ENCODE data around the gene IL11. TPM values are rescaled to one million over a fixed set of nuclear protein-coding genes. Genes with fewer than 3 reads are reported as not detected.
"Not testable (repeated sequence)": the region's sequence is repeated elsewhere in the genome, so short reads cannot be mapped to it uniquely, and the experiment has no call there.

Gene IL11
- polyA plus RNA-seq = under 1 TPM; 0.47 to 0.51 TPM

GRCh38 chr19:55370305-55370988, at the start of gene IL11:
TSS of gene IL11 (minus strand) at chr19:55370463. CDS start at chr19:55370310, 153 bp downstream.
- no peaks in the 10 kb centered on the region for H3K36me3 ChIP-seq (ENCODE audit: control insufficient read depth in 2 of 2, insufficient read depth in 2 of 2, low read length in 1 of 2)
- H3K4me3 ChIP-seq (ENCODE audit: low read depth in 1 of 2, low read length in 2 of 2) = peak within 1 kb of the TSS in 1 of 2 donors; percentile 0
- no peak within 1 kb of the TSS for H3K27ac ChIP-seq (ENCODE audit: low read depth in 2 of 2, low read length in 1 of 2)
- 9 to 16% methylated on average over 23 to 32 of the region's 32 CpGs for WGBS, 2 donors
- H3K4me1 ChIP-seq (ENCODE audit: control insufficient read depth in 2 of 2, insufficient read depth in 2 of 2, low read length in 1 of 2) = peaks cover 0 to 6% of the 10 kb centered on the region in 2 donors
- H3K27me3 ChIP-seq (ENCODE audit: control insufficient read depth in 1 of 2, insufficient read depth in 2 of 2, low read length in 2 of 2) = peaks cover 0 to 36% of the 10 kb centered on the region in 2 donors
- H3K9me3 ChIP-seq (ENCODE audit: control insufficient read depth in 2 of 2, insufficient read depth in 1 of 2, low read depth in 1 of 2, low read length in 1 of 2) = no peaks in the 10 kb centered on the region

- 79 to 83% methylated on average over 5 of the region's 5 CpGs for WGBS, 2 donors
Measured at GRCh38 chr19:55419624-55420236, 49.5 kb upstream of the IL11 start.

GRCh38 chr19:55419103-55419502, 48.8 kb upstream of the IL11 start:
- 60 to 61% methylated on average over 5 of the region's 5 CpGs for WGBS, 2 donors
- H3K9me3 ChIP-seq (ENCODE audit: control insufficient read depth in 2 of 2, insufficient read depth in 1 of 2, low read depth in 1 of 2, low read length in 1 of 2) = no peaks in the 10 kb centered on the region
- no peaks in the 10 kb centered on the region for H3K4me1 ChIP-seq (ENCODE audit: control insufficient read depth in 2 of 2, insufficient read depth in 2 of 2, low read length in 1 of 2)
- H3K4me3 ChIP-seq (ENCODE audit: low read depth in 1 of 2, low read length in 2 of 2) = no peak overlapping the region
- no peaks in the 10 kb centered on the region for H3K36me3 ChIP-seq (ENCODE audit: control insufficient read depth in 2 of 2, insufficient read depth in 2 of 2, low read length in 1 of 2)
- H3K27ac ChIP-seq (ENCODE audit: low read depth in 2 of 2, low read length in 1 of 2) = no peak overlapping the region
- H3K27me3 ChIP-seq (ENCODE audit: control insufficient read depth in 1 of 2, insufficient read depth in 2 of 2, low read length in 2 of 2) = no peaks in the 10 kb centered on the region

More at GRCh38 chr19:55419624-55420236, 49.5 kb upstream of the IL11 start:
- no peaks in the 10 kb centered on the region for H3K4me1 ChIP-seq (ENCODE audit: control insufficient read depth in 2 of 2, insufficient read depth in 2 of 2, low read length in 1 of 2)
- no peaks in the 10 kb centered on the region for H3K9me3 ChIP-seq (ENCODE audit: control insufficient read depth in 2 of 2, insufficient read depth in 1 of 2, low read depth in 1 of 2, low read length in 1 of 2)
- H3K4me3 ChIP-seq (ENCODE audit: low read depth in 1 of 2, low read length in 2 of 2) = no peak overlapping the region
- H3K36me3 ChIP-seq (ENCODE audit: control insufficient read depth in 2 of 2, insufficient read depth in 2 of 2, low read length in 1 of 2) = no peaks in the 10 kb centered on the region
- H3K27ac ChIP-seq (ENCODE audit: low read depth in 2 of 2, low read length in 1 of 2) = no peak overlapping the region
- H3K27me3 ChIP-seq (ENCODE audit: control insufficient read depth in 1 of 2, insufficient read depth in 2 of 2, low read length in 2 of 2) = no peaks in the 10 kb centered on the region

- H3K4me1 ChIP-seq (ENCODE audit: control insufficient read depth in 2 of 2, insufficient read depth in 2 of 2, low read length in 1 of 2) = no peaks in the 10 kb centered on the region
- WGBS, 2 donors = 15% methylated on average over 7 of the region's 7 CpGs
- no peaks in the 10 kb centered on the region for H3K27me3 ChIP-seq (ENCODE audit: control insufficient read depth in 1 of 2, insufficient read depth in 2 of 2, low read length in 2 of 2)
- H3K27ac ChIP-seq (ENCODE audit: low read depth in 2 of 2, low read length in 1 of 2) = no peak overlapping the region
- H3K9me3 ChIP-seq (ENCODE audit: control insufficient read depth in 2 of 2, insufficient read depth in 1 of 2, low read depth in 1 of 2, low read length in 1 of 2) = no peaks in the 10 kb centered on the region
- no peak overlapping the region for H3K4me3 ChIP-seq (ENCODE audit: low read depth in 1 of 2, low read length in 2 of 2)
- no peaks in the 10 kb centered on the region for H3K36me3 ChIP-seq (ENCODE audit: control insufficient read depth in 2 of 2, insufficient read depth in 2 of 2, low read length in 1 of 2)
Measured at GRCh38 chr19:55418185-55418584, 47.9 kb upstream of the IL11 start.

- no peak overlapping the region for H3K4me3 ChIP-seq (ENCODE audit: low read depth in 1 of 2, low read length in 2 of 2)
- H3K9me3 ChIP-seq (ENCODE audit: control insufficient read depth in 2 of 2, insufficient read depth in 1 of 2, low read depth in 1 of 2, low read length in 1 of 2) = no peaks in the 10 kb centered on the region
- peaks cover 0 to 3% of the 10 kb centered on the region in 2 donors for H3K36me3 ChIP-seq (ENCODE audit: control insufficient read depth in 2 of 2, insufficient read depth in 2 of 2, low read length in 1 of 2)
- no peak overlapping the region for H3K27ac ChIP-seq (ENCODE audit: low read depth in 2 of 2, low read length in 1 of 2)
- H3K4me1 ChIP-seq (ENCODE audit: control insufficient read depth in 2 of 2, insufficient read depth in 2 of 2, low read length in 1 of 2) = peaks cover 3 to 19% of the 10 kb centered on the region in 2 donors
- WGBS, 2 donors = 94 to 95% methylated on average over 2 of the region's 2 CpGs
- H3K27me3 ChIP-seq (ENCODE audit: control insufficient read depth in 1 of 2, insufficient read depth in 2 of 2, low read length in 2 of 2) = no peaks in the 10 kb centered on the region
Measured at GRCh38 chr19:55410168-55410567, 39.9 kb upstream of the IL11 start.

GRCh38 chr19:55409179-55409578, 38.9 kb upstream of the IL11 start:
- H3K36me3 ChIP-seq (ENCODE audit: control insufficient read depth in 2 of 2, insufficient read depth in 2 of 2, low read length in 1 of 2); H3K4me3 ChIP-seq (ENCODE audit: low read depth in 1 of 2, low read length in 2 of 2); H3K27ac ChIP-seq (ENCODE audit: low read depth in 2 of 2, low read length in 1 of 2); H3K9me3 ChIP-seq (ENCODE audit: control insufficient read depth in 2 of 2, insufficient read depth in 1 of 2, low read depth in 1 of 2, low read length in 1 of 2); H3K27me3 ChIP-seq (ENCODE audit: control insufficient read depth in 1 of 2, insufficient read depth in 2 of 2, low read length in 2 of 2): not testable (repeated sequence)
- peaks cover 3 to 19% of the 10 kb centered on the region in 2 donors for H3K4me1 ChIP-seq (ENCODE audit: control insufficient read depth in 2 of 2, insufficient read depth in 2 of 2, low read length in 1 of 2)
- 95 to 97% methylated on average over 8 of the region's 8 CpGs for WGBS, 2 donors

GRCh38 chr19:55408533-55408872, 38.2 kb upstream of the IL11 start:
- Histone ChIP-seq H3K9me3 (ENCODE audit: control insufficient read depth in 2 of 2, insufficient read depth in 1 of 2, low read depth in 1 of 2, low read length in 1 of 2) (no peaks in the 10 kb centered on the region), H3K27ac (ENCODE audit: low read depth in 2 of 2, low read length in 1 of 2) (peak overlapping the region; percentile 93 to 99), H3K27me3 (ENCODE audit: control insufficient read depth in 1 of 2, insufficient read depth in 2 of 2, low read length in 2 of 2) (no peaks in the 10 kb centered on the region), H3K36me3 (ENCODE audit: control insufficient read depth in 2 of 2, insufficient read depth in 2 of 2, low read length in 1 of 2) (peaks cover 0 to 11% of the 10 kb centered on the region in 2 donors), H3K4me1 (ENCODE audit: control insufficient read depth in 2 of 2, insufficient read depth in 2 of 2, low read length in 1 of 2) (peaks cover 3 to 19% of the 10 kb centered on the region in 2 donors), H3K4me3 (ENCODE audit: low read depth in 1 of 2, low read length in 2 of 2) (peak overlapping the region; percentile 76 to 88)
- 67 to 69% methylated on average over 9 of the region's 9 CpGs for WGBS, 2 donors

- peak overlapping the region; percentile 76 to 88 for H3K4me3 ChIP-seq (ENCODE audit: low read depth in 1 of 2, low read length in 2 of 2)
- peak overlapping the region; percentile 93 to 99 for H3K27ac ChIP-seq (ENCODE audit: low read depth in 2 of 2, low read length in 1 of 2)
- peaks cover 3 to 19% of the 10 kb centered on the region in 2 donors for H3K4me1 ChIP-seq (ENCODE audit: control insufficient read depth in 2 of 2, insufficient read depth in 2 of 2, low read length in 1 of 2)
- H3K9me3 ChIP-seq (ENCODE audit: control insufficient read depth in 2 of 2, insufficient read depth in 1 of 2, low read depth in 1 of 2, low read length in 1 of 2) = no peaks in the 10 kb centered on the region
- peaks cover 0 to 11% of the 10 kb centered on the region in 2 donors for H3K36me3 ChIP-seq (ENCODE audit: control insufficient read depth in 2 of 2, insufficient read depth in 2 of 2, low read length in 1 of 2)
- 0% methylated on average over 72 of the region's 72 CpGs for WGBS, 2 donors
- H3K27me3 ChIP-seq (ENCODE audit: control insufficient read depth in 1 of 2, insufficient read depth in 2 of 2, low read length in 2 of 2) = no peaks in the 10 kb centered on the region
Measured at GRCh38 chr19:55407800-55408532, 37.7 kb upstream of the IL11 start.

- Histone ChIP-seq H3K4me3 (ENCODE audit: low read depth in 1 of 2, low read length in 2 of 2) (peak within 1 kb of the TSS; percentile 76 to 88), H3K27ac (ENCODE audit: low read depth in 2 of 2, low read length in 1 of 2) (peak within 1 kb of the TSS; percentile 93 to 99), H3K36me3 (ENCODE audit: control insufficient read depth in 2 of 2, insufficient read depth in 2 of 2, low read length in 1 of 2) (peaks cover 0 to 15% of the 10 kb centered on the region in 2 donors), H3K4me1 (ENCODE audit: control insufficient read depth in 2 of 2, insufficient read depth in 2 of 2, low read length in 1 of 2) (peaks cover 3 to 20% of the 10 kb centered on the region in 2 donors)
- not testable (repeated sequence) for H3K27me3 ChIP-seq (ENCODE audit: control insufficient read depth in 1 of 2, insufficient read depth in 2 of 2, low read length in 2 of 2); H3K9me3 ChIP-seq (ENCODE audit: control insufficient read depth in 2 of 2, insufficient read depth in 1 of 2, low read depth in 1 of 2, low read length in 1 of 2)
- WGBS, 2 donors = 0 to 1% methylated on average over 15 to 36 of the region's 36 CpGs
Measured at GRCh38 chr19:55407550-55407799, 37.2 kb upstream of the IL11 start, which contains the start of gene UBE2S. TSS of gene UBE2S (minus strand) at chr19:55407788. CDS start at chr19:55407589, 199 bp downstream.
